Activated CD4-positive, alpha-beta T cell treated with anti-CD3 and anti-CD28 coated beads for 1 hour (primary cell): Measurements from ENCODE around the gene ARHGEF11.
A peak's percentile ranks its signal among the peaks of the same experiment; 100 is the strongest.

Experiments
- DNase-seq: peaks from one replicate; pipeline ENCODE4 v3.0.0-alpha.2; 2020

ARHGEF11 gene

DNA sequence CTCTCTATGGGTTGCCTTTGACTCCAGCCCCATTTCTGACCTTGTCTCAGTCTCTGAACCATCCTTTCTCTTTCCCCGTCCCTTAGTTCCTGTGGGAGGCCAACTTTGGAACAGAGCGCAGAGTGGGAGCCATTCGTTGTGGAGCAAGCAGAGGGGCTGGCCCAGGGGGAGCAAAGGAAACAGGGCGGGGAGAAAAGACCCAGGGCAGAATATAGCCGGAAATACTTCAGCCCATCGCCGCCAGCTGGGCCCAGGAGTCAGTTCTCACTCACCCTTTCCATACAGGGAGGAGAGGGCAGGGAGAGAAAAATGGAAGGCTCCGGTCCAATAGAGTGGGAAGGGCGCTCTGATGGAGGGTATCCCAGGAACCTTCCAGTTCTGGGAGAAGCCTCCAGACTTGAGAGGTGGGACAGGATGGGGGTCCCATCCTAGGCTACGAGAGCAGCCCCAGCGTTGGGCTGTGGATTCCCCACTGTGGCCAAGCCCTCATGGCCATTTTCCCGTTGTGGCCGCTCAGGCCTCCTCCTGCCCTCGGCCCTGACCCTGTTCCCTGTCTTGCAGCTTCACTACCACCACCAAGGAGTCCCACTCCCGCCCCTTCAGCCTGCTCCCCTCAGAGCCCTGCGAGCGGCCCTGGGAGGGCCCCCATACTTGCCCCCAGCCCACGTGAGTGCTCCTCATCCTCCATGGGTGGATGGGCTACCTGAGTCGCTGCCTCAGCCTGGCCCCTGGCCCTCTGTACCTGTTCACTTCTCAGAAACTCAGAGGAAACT is 141.2 kb downstream of the ARHGEF11 start:
- no peak for DNase-seq

GRCh38 chr1:156903328-156904091 is 142.0 kb downstream of the ARHGEF11 start:
- no peak for DNase-seq

DNA sequence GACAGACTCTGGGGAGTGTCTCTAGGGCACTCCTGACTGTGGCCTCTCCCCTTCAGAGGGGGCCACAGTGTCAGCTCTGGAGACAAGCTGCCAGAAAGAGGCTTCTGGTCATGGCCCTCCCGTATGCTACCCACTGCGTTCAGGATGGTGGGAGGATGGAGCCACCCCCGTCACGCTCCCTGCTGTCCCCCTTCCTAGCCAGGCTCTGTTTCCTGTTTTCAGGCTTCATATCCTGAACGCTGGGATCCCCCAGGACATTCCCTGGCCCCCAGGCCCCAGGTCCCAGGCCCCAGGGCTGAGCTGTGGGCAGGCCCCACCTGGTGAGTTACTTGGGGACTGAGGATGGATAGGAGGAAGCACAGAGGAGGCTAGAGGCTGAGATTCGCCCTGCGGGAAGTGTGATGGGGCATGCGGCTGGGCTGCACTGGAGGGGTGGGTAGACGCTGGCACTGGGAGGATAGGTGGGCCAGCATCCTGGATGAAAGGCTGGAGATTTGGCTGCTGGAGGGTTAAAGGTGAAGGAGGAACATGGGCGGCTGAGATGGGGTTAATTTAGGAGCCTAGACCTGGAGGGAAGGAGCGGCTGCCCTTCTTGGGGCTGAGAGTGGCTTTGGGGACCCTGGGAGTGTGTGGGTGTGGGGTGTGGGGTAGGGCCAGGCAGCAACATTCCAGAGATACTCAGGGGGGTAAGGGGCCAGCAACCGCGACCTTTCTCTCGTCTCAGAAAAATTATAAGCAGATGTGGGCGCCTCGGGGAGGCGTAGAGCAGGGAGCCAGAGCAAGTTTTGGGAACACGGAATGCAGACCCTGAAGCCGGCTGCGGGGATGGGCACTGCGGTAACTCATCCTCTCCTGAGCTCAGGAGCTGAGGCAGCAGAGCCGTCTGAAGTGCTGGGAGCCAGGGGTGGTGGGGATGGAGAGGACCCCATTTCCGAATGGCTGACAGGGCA is 143.3 kb downstream of the ARHGEF11 start:
- DNase-seq: no peak

GRCh38 chr1:156901590-156901900 is 144.0 kb downstream of the ARHGEF11 start:
- no peak for DNase-seq

DNA sequence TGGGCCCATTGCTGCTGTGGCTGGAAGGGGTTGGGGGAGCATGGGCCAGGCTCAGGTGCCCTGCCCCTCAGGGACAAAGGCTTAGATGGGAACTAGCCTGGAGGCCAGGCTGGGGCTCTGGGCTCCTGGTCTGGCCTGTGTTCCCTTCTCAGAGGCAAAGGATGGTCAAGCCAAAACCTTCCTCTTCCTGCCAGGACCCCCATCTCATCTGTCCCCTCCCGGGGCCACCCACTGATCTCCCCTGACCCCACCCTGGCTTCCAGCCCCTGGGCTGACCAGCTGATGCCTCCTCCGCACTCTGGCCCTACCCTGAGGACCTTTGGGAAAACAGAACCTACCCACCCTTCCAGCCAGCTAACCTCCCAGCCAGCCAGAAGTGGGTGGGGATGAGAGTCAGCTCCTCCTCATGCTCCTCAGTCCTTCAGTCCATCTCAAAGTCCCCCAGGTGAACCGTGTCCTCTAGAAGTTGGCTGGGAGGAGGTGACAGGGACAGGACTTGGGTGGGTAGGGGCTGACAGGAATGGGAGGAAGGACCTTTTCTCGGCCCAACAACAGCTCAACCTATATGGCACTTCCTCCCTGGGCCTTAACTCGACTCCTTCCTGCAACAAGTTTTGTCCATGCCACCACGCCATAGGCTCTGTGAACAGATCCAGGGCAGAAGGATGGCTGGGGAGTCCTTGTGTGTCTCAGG is 144.5 kb downstream of the ARHGEF11 start:
- DNase-seq: no peak

DNA sequence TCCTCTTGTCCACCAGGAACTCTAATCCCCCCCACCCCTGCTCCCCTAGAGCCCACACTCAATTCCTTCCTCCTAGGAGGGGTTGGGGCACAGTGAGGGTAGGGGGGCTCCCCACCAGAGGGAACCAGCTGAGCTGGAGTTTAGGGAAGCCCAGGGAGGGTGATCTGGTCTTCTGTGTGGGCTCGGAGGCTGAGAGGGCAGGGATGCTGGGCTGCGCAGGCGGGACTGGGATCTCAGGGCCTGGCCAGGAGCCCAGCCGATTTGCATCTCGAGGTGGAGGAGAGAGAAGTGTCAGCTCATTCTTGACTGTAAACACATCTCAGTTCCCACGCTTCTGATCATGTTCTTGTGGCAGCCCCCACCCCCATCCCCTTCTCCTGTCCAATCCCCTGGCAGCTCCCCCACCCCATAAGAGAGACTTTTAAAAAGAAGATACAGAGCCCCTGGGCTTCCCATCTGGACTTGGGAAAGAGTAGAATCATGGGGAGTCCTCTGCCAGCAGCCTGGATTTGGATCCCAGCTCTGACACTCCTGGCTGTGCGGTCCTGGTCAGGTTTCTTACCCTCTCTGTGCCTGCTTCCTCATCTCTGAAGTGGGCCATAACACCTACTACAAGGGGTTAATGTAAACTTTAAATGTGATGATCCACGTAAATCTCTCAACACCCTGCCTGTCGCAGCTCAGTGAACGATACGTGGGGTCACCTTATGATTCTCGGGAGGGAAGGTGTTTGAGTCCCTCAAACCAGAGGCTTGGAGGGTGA is 145.4 kb downstream of the ARHGEF11 start:
- DNase-seq: no peak

DNA sequence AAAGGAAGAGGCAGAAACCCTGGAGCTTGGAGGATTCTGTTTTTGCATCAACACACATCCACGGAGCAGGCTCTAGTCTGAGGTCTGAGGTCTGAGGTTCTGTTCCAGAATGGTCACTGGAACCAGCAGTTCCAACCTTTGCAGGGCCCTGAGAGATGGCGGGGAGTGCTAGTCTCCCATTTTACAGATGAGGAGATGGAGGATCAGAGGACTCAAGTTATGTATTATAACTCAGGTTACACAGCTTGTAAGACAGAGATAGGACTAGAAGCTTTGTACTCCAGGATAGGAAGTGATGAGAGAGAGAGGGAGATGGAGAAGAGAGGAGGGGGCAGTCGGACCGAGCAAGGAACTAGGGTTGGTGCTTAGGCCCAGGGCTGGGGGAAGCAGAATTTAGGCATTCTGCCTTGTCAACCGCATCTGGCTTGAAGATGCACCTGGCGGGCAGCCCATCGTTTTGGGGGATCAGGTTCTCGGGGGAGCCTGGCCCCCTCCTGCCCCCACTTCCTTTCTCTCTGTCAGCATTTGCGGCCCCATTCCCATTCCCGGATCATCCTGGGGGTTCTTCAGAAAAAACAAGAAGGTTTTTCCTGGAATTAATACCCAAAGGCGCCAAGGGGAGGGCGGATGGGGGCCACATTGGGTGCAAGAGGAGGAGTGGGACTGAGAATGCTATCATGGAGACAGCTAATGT is 146.4 kb downstream of the ARHGEF11 start:
- no peak for DNase-seq

- DNase-seq: no peak
These were observed 147.4 kb downstream of the ARHGEF11 start for GRCh38 chr1:156898161-156898566.

DNA sequence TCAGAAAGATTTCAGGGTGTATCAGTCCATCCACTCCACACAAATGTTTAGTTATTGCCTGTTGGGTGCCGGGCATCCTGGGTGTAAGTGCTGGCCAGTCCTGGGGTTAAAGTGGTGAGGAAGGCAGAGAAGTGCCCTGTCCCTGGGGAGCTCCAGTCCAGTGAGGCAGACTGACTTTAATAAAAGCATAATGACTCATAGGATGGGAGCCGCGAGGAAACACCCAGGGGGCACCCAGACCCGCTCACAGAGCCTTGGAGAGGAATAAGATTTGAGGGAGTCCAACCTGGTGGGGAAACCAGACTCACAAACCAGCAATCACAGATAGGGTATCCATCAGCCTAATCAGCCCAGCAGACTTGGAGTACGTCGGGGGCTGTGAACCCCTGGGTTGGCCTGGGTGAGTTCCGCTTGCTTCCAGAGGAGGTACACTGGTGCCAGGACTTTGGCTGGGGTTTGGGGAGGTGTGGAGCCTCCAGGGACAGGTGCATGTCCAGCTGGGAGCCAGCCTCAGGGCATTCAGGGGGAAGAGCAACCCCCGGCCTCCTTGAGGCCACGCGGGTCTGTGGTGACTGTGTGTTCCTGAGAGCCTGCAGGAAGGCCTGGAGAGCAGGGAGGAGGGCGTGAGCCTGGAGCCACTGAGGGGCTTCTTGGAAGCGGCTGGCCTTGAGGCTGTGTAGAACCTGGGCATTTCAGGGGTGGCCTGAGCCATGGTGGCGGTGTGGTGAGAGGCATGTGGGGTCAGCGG is 148.3 kb downstream of the ARHGEF11 start:
- no peak for DNase-seq

DNA sequence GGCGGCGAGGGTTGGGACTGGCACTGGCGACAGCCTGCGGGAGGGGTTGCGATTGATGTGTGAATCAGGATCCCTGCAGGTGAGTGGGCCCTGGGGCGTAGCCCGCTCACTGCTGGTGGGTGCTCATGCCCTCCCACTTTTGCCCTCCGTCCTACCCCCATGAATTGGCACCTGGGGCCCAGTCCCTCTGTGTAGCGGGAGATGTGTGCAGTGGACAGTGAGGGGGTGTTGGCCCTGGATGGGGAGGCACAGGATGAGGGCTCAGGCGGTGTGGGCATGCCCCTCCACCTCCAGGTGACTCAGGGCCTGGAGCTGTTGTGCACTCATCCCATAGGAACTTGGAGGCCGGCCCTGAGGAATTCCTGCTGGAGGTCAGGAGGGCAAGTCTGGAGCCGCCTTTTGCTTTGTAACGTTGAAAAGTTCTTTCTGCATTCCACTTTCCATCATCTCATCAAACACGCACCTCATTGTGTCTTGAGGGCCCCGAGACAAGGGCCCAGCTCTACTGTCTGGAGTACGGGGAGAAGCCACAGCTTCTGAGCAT is 149.0 kb downstream of the ARHGEF11 start:
- no peak for DNase-seq

DNA sequence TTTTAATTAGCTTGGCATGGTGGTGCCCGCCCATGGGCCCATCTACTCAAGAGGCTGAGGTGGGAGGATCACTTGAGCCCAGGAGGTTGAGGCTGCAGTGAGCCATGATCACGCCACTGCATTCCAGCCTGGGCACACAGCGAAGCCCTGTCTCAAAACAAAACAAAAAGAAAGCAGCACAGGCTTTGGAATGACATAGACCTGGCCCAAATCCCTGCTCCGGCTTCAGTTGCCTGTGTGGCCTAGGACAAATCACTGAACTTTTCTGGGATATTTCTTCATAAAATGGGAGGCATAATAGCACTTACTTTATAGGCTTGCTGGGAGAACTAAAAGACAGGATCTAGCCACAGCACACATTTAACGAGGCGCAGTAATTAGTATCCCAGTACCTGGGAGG is 149.6 kb downstream of the ARHGEF11 start:
- no peak for DNase-seq

DNA sequence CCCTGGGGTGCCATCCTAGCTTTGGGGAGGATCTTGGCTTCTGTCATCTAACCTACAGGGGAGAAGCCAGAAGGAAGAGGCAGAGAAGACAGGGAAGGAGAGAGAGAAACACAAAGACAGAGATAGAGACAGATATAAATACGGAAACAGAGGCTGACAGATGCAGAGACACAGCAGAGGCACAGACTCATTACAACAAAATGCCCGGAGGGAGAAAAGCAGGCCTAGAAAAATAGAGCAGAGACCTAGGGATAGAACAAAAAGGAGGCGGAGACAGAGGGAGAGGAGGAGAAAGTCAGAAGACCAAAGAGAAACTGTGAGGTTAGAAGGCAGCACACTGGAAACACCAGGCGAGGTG is 150.1 kb downstream of the ARHGEF11 start:
- no peak for DNase-seq

DNA sequence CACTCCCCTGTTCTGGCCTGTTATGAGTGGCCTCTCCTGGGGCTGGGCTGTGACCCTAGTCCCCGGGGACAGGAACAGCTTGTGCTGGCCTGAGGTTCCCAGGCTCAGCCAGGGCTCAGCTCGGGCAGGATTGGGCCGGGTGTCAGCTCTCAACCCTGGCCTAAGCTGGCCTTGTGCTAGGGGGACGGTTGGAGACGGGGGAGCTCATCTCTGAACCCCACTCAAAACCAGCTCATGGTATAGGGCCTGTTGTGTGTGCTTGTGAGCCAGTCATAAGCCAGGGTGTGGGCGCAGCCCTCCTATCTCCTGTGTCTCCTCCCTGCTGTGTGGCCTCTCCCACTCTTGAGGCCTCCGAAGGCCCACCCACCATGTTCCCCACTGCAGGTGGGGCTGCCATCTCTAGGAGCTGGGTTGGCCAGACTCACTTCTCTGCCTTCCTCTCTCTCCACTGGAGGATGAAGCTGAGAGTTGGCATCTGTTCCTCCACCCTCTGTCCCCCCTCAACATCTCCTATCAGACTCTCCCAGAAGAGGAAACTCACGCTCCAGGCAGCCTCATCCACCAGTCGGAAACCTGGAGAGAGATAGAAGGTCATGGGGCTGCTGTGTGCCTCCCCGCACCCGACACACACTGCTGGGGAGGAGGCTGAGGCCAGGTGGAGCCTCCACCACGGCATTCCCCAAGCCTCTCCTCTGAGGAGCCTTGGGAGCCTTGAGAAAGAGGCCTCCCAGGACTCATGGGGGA is 150.7 kb downstream of the ARHGEF11 start:
- no peak for DNase-seq

DNA sequence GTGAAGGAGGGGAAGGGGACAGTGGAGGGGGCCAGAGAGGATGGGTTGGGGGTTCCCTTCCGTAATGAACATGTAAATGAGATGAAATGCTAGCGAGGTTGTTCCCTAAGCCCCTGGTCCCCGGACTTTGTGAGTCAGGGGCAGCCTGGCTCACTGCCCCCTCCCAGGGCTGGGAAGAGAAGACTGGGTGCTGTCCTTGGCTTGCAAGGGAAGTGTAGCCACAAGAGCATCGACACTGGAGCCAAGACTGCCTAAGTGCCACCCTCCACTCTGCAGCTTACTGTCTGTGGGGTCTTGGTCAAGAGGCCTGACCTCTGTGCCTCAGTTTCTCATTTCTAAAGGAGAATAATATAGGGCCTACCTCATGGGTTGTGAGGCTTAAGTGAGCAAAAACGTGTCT is 151.5 kb downstream of the ARHGEF11 start:
- no peak for DNase-seq

GRCh38 chr1:156893048-156893953 is 152.2 kb downstream of the ARHGEF11 start, which contains the start of gene PEAR1:
Gene PEAR1 (plus strand): TSS chr1:156893718. CDS start chr1:156903927, 10,209 bp downstream.
- DNase-seq: no peak

GRCh38 chr1:156892190-156893047 is 153.1 kb downstream of the ARHGEF11 start:
- peak; percentile 76 for DNase-seq
